ENCODE data around the gene SLF2.

The SLF2 gene

GRCh38 chr10:100912605-100913469 is at the start of gene SLF2:
Gene SLF2, plus strand, starts transcription at chr10:100912963. Its CDS starts 148 bp downstream, at chr10:100913111.
- DNase-seq: peak; percentile 99

- DNase-seq: no peak
These were observed 49.3 kb upstream of the SLF2 start for GRCh38 chr10:100863433-100863832.

- no peak for DNase-seq
These were observed 48.5 kb upstream of the SLF2 start for GRCh38 chr10:100864036-100864885.

- DNase-seq: no peak
These were observed 47.8 kb upstream of the SLF2 start for GRCh38 chr10:100864978-100865377.

GRCh38 chr10:100866010-100866409 is 46.8 kb upstream of the SLF2 start:
- no peak for DNase-seq

GRCh38 chr10:100866575-100867098 is 46.1 kb upstream of the SLF2 start:
- no peak for DNase-seq

GRCh38 chr10:100867261-100867963 is 45.4 kb upstream of the SLF2 start:
- DNase-seq: no peak

GRCh38 chr10:100868382-100868781 is 44.4 kb upstream of the SLF2 start:
- DNase-seq: no peak

GRCh38 chr10:100869399-100869798 is 43.4 kb upstream of the SLF2 start:
- DNase-seq: no peak

GRCh38 chr10:100872034-100872791 is 40.5 kb upstream of the SLF2 start:
- peak; percentile 47 to 71 for DNase-seq

GRCh38 chr10:100873146-100873826 is 39.5 kb upstream of the SLF2 start:
- no peak for DNase-seq

- DNase-seq: no peak
These were observed 38.9 kb upstream of the SLF2 start for GRCh38 chr10:100873827-100874326.

- no peak for DNase-seq
These were observed 37.9 kb upstream of the SLF2 start for GRCh38 chr10:100874702-100875483.

- DNase-seq: no peak
These were observed 37.1 kb upstream of the SLF2 start for GRCh38 chr10:100875484-100876166.

GRCh38 chr10:100876585-100877460 is 35.9 kb upstream of the SLF2 start:
- no peak for DNase-seq

- DNase-seq: no peak
These were observed 35.3 kb upstream of the SLF2 start for GRCh38 chr10:100877461-100877850.

GRCh38 chr10:100878291-100878910 is 34.4 kb upstream of the SLF2 start:
- DNase-seq: peak; percentile 89 to 91

- DNase-seq: no peak
These were observed 32.9 kb upstream of the SLF2 start for GRCh38 chr10:100879741-100880360.
